GM18526 (cell line): Measurements from ENCODE around the gene UBE2L3.

ENCODE experiments used
- POLR2A ChIP-seq: IDR thresholded peaks from 3 replicates; pipeline ENCODE4 v1.6.1; 2011; ENCODE audit not compliant: insufficient read length; ENCODE audit errors: extremely low read depth

The UBE2L3 gene

GRCh38 chr22:21642584-21643448, 75.3 kb downstream of the UBE2L3 start:
- TF ChIP-seq POLR2A, result no peak

- no peak for TF ChIP-seq POLR2A
Observed at GRCh38 chr22:21643533-21644357, 76.2 kb downstream of the UBE2L3 start.

GRCh38 chr22:21646608-21647590, 79.4 kb downstream of the UBE2L3 start:
- no peak for TF ChIP-seq POLR2A

- TF ChIP-seq POLR2A, result no peak
Observed at GRCh38 chr22:21650280-21650679, 82.8 kb downstream of the UBE2L3 start.

- no peak for TF ChIP-seq POLR2A
Observed at GRCh38 chr22:21650823-21651520, 83.5 kb downstream of the UBE2L3 start.

- TF ChIP-seq POLR2A, result no peak
Observed at GRCh38 chr22:21651521-21652009, 84.1 kb downstream of the UBE2L3 start.

GRCh38 chr22:21652010-21652546, 84.6 kb downstream of the UBE2L3 start:
- peak; percentile 65 for TF ChIP-seq POLR2A

- no peak for TF ChIP-seq POLR2A
Observed at GRCh38 chr22:21652547-21653545, 85.3 kb downstream of the UBE2L3 start.

- TF ChIP-seq POLR2A, result no peak
Observed at GRCh38 chr22:21657020-21657359, 89.5 kb downstream of the UBE2L3 start.

GRCh38 chr22:21657360-21658032, 90.0 kb downstream of the UBE2L3 start:
- TF ChIP-seq POLR2A, result peak; percentile 66

- no peak for TF ChIP-seq POLR2A
Observed at GRCh38 chr22:21659864-21660525, 92.5 kb downstream of the UBE2L3 start.

- TF ChIP-seq POLR2A, result no peak
Observed at GRCh38 chr22:21660904-21661303, 93.4 kb downstream of the UBE2L3 start.
